Chondrocyte (in vitro differentiated cells): Measurements from ENCODE around the gene AMFR. TPM values are rescaled to one million over a fixed set of nuclear protein-coding genes. Genes with fewer than 3 reads are reported as not detected.

Source experiments
- DNase-seq: peaks from one replicate; pipeline ENCODE4 v3.0.0; 2021; ENCODE audit warnings: mixed read lengths, low spot score
- H3K27ac Mint-ChIP-seq: one replicate; pipeline ENCODE4 v1.8.0; 2021; ENCODE audit warnings: mild to moderate bottlenecking, moderate library complexity, mixed read lengths; ENCODE audit not compliant: unreplicated experiment
- H3K27me3 Mint-ChIP-seq: 2 replicates; pipeline ENCODE4 v1.8.0; 2021; ENCODE audit warnings: low read depth, mixed read lengths
- H3K36me3 Mint-ChIP-seq: 2 replicates; pipeline ENCODE4 v1.8.0; 2021; ENCODE audit warnings: low read depth, mixed read lengths
- H3K4me1 Mint-ChIP-seq: 2 replicates; pipeline ENCODE4 v1.8.0; 2021; ENCODE audit warnings: low read depth, mild to moderate bottlenecking, mixed read lengths
- H3K4me3 Mint-ChIP-seq: one replicate; pipeline ENCODE4 v1.8.0; 2021; ENCODE audit warnings: mild to moderate bottlenecking, moderate library complexity, mixed read lengths; ENCODE audit not compliant: unreplicated experiment
- H3K9me3 Mint-ChIP-seq: 2 replicates; pipeline ENCODE4 v1.8.0; 2021; ENCODE audit warnings: low read depth, mixed read lengths
- total RNA-seq: library from RNA; stranded (reverse); gene quantifications from 3 replicates; pipeline ENCODE4 v1.2.1, GENCODE V29; 2021
- TF ChIP-seq, protein P1 (sequence below): fragments of 200-600 bp; sonication (generic); IDR thresholded peaks from 2 replicates; pipeline ENCODE4 v1.5.0; 2021; ENCODE audit warnings: antibody characterized with exemption, mild to moderate bottlenecking, moderate library complexity

AMFR gene
- total RNA-seq, 1 donor from 2014 or later, result 104 TPM

DNA sequence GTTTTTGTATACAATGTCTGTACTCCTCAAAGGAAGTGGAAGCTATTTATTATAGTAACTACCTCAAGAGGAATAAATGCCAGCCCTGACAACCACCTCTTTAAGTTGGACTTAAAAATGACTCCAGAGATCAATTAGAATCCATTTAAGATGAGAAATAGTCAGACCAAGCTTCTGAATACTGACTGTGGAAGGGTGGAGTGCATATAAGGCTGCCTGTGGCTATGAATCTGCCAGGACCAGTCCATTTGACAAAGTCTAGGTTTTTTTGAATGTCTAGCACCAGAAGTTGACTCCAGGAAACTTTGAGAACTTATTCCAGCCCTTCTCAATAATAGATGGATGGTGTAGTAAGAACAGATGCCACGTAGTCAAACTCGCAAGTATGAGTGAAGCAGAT is 41.0 kb upstream of the AMFR start:
- H3K27ac Mint-ChIP-seq, result no peak overlapping the region
- H3K9me3 Mint-ChIP-seq, result no peaks in the 10 kb centered on the region
- TF ChIP-seq, protein P1, sequence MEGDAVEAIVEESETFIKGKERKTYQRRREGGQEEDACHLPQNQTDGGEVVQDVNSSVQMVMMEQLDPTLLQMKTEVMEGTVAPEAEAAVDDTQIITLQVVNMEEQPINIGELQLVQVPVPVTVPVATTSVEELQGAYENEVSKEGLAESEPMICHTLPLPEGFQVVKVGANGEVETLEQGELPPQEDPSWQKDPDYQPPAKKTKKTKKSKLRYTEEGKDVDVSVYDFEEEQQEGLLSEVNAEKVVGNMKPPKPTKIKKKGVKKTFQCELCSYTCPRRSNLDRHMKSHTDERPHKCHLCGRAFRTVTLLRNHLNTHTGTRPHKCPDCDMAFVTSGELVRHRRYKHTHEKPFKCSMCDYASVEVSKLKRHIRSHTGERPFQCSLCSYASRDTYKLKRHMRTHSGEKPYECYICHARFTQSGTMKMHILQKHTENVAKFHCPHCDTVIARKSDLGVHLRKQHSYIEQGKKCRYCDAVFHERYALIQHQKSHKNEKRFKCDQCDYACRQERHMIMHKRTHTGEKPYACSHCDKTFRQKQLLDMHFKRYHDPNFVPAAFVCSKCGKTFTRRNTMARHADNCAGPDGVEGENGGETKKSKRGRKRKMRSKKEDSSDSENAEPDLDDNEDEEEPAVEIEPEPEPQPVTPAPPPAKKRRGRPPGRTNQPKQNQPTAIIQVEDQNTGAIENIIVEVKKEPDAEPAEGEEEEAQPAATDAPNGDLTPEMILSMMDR, result no peak
- no peaks in the 10 kb centered on the region for H3K4me1 Mint-ChIP-seq
- H3K27me3 Mint-ChIP-seq, result no peaks in the 10 kb centered on the region
- peaks cover 57% of the 10 kb centered on the region for H3K36me3 Mint-ChIP-seq
- no peak for DNase-seq
- no peak overlapping the region for H3K4me3 Mint-ChIP-seq

DNA sequence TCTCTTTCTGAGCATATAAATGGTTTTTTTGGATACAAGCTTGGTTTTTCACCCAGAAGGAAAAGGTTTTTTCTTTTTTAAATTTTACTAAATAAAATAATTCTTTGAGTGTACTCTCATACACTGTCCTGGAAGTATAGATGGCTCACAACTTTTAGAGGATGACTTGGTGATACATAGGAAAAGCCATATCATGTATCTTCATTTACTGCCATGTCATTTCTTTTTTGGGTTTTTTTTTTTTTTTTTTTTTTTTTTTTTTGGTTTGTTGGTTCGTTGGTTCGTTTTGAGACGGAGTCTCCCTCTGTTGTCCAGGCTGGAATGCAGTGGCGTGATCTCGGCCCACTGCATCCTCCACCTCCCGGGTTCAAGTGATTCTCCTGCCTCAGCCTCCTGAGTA is 37.8 kb upstream of the AMFR start:
- Mint-ChIP-seq H3K36me3 (peaks cover 47% of the 10 kb centered on the region), H3K27me3 (no peaks in the 10 kb centered on the region), H3K9me3 (no peaks in the 10 kb centered on the region), H3K27ac (no peak overlapping the region), H3K4me1 (no peaks in the 10 kb centered on the region), H3K4me3 (no peak overlapping the region)
- TF ChIP-seq, protein P1, result no peak
- DNase-seq, result no peak

DNA sequence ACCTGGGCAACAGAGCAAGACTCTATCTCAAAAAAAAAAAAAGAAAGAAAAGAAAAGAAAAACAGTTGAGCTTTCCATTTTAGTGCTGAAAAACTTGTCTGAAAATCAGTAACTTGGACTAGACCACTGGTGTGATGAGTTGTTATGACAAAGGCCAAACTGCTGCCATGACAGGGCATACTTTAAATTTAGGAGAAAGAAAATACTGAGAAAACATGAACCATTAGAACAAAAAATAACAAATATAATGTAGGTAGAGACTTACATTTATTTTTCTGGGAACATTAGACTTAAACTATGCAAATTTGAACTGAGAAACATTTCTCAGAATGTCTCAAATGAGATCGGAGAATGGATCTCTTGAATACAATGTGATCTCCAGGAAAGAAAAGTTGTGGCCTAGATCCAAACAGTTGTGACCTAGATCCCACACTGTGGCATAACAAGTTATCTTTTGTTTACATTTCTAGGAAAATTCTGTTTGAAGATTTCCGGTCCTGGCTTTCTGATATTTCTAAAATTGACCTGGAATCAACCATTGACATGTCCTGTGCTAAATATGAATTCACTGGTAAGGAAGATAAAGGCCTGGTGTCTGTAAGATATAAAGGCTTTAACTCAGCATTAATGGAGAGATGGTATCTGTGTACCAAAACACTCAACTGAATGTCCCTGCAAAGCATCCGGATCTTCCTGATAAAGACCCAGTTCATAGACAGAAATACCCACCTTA is 36.9 kb upstream of the AMFR start:
- Mint-ChIP-seq H3K4me1 (no peaks in the 10 kb centered on the region), H3K27ac (no peak overlapping the region), H3K27me3 (no peaks in the 10 kb centered on the region), H3K36me3 (peaks cover 45% of the 10 kb centered on the region), H3K4me3 (no peak overlapping the region), H3K9me3 (no peaks in the 10 kb centered on the region)
- TF ChIP-seq, protein P1, result no peak
- DNase-seq, result no peak

DNA sequence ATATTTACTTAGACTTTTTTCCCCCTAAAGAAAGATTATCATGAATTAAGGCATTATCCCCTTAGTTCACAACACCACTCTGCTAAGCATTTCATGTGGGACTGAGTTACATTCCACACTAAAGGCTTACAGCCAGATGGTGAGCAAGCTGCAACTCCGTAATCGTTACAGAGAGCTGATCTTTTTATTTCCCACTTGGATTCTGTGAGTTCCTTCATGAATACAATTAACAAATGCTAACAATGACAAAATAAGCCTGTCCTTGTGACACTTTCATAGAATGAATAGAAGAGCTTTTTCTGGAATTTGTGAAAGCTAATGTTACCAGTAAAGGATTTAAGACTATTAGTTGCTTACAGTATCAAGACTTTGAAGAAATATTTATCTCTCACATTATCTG is 34.8 kb upstream of the AMFR start:
- Mint-ChIP-seq H3K9me3 (no peaks in the 10 kb centered on the region), H3K27ac (no peak overlapping the region), H3K36me3 (peaks cover 48% of the 10 kb centered on the region), H3K4me3 (no peak overlapping the region), H3K4me1 (no peaks in the 10 kb centered on the region), H3K27me3 (no peaks in the 10 kb centered on the region)
- TF ChIP-seq, protein P1, result no peak
- DNase-seq, result no peak

DNA sequence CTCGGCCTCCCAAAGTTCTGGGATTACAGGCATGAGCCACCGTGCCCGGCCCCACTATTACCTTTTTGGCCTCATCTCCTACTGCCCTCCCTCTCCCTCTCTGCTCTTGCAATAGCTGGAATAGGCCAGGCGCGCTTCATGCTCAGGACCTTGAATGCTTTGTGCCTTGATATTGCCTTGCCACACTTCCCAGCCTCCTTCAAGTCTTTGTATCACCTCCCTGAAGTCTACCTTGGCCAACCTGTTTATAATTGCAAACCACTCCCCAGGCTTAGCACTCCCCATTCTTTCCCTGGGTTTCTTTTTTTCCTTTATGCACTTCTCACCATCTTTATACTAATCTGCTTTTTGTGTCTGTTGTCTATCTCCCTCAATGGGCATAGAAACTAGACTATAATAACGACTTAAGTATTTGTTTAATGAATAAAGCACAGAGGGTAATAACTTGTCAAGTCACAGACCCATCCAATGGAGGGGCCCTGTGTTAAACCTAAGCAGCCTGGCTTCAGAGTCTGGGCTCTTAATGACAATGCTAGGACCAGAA is 32.7 kb upstream of the AMFR start:
- Mint-ChIP-seq H3K36me3 (peaks cover 46% of the 10 kb centered on the region), H3K4me1 (peaks cover 5% of the 10 kb centered on the region), H3K9me3 (no peaks in the 10 kb centered on the region), H3K27ac (no peak overlapping the region), H3K4me3 (no peak overlapping the region), H3K27me3 (no peaks in the 10 kb centered on the region)
- TF ChIP-seq, protein P1, result no peak
- DNase-seq, result no peak
